Hepatocyte (in vitro differentiated cells): ENCODE measurements around the gene FMN1.

Experiments
- EZH2 ChIP-seq: fragments of 200-600 bp; sonication (generic); IDR thresholded peaks from 2 replicates; pipeline ENCODE4 v1.6.1; 2016; ENCODE audit warnings: antibody characterized with exemption, mild to moderate bottlenecking, borderline replicate concordance
- EZH2phosphoT487 ChIP-seq: fragments of 200-600 bp; sonication (generic); IDR thresholded peaks from one replicate; pipeline ENCODE4 v1.6.1; 2018; ENCODE audit warnings: antibody characterized with exemption, mild to moderate bottlenecking, low read depth, moderate library complexity; ENCODE audit not compliant: unreplicated experiment, severe bottlenecking
- TF ChIP-seq, protein P1 (sequence below): fragments of 200-600 bp; sonication (generic); IDR thresholded peaks from 2 replicates; pipeline ENCODE4 v1.5.1; 2016; ENCODE audit warnings: antibody characterized with exemption, mild to moderate bottlenecking; ENCODE audit not compliant: poor library complexity

DNA sequence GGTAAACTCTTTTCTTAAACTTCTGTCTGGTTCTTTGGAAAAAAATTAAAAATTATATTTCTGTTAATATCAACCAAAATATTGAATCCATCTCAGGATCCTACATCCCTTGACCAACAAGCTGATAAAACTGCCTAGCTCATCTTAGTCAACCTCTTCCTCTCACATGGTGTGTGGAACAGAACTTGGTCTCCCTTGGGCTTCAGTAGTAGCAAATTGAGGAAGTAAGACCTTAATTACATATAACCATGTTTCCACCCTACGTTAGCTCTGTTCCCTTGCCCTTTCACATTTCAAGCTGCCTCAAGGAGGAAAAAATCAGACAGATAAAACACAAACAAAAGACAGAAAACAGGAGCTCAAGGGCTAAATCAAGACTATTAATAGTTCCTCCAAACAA, 360.4 kb downstream of the FMN1 start:
- TF ChIP-seq, protein P1, sequence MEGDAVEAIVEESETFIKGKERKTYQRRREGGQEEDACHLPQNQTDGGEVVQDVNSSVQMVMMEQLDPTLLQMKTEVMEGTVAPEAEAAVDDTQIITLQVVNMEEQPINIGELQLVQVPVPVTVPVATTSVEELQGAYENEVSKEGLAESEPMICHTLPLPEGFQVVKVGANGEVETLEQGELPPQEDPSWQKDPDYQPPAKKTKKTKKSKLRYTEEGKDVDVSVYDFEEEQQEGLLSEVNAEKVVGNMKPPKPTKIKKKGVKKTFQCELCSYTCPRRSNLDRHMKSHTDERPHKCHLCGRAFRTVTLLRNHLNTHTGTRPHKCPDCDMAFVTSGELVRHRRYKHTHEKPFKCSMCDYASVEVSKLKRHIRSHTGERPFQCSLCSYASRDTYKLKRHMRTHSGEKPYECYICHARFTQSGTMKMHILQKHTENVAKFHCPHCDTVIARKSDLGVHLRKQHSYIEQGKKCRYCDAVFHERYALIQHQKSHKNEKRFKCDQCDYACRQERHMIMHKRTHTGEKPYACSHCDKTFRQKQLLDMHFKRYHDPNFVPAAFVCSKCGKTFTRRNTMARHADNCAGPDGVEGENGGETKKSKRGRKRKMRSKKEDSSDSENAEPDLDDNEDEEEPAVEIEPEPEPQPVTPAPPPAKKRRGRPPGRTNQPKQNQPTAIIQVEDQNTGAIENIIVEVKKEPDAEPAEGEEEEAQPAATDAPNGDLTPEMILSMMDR: no peak
- TF ChIP-seq EZH2phosphoT487 (no peak), EZH2 (no peak)
